Measurements from ENCODE around the gene MIPOL1. TPM values are rescaled to one million over a fixed set of nuclear protein-coding genes. Genes with fewer than 3 reads are reported as not detected.

The MIPOL1 gene
- total and polyA plus RNA-seq, 7 donors, result 0.77 to 5.6 (median 5.1) TPM

- ATAC-seq, result no peak
- Histone ChIP-seq H3K4me1 (no peaks in the 10 kb centered on the region), H3K4me3 (no peak overlapping the region), H3K27me3 (ENCODE audit: insufficient read depth in 3 of 3, low read length in 2 of 3) (no peaks in the 10 kb centered on the region), H3K9me3 (no peaks in the 10 kb centered on the region), H3K27ac (no peak overlapping the region), H3K36me3 (ENCODE audit: insufficient read depth in 1 of 2, low read depth in 1 of 2) (no peaks in the 10 kb centered on the region)
- no peak for TF ChIP-seq CTCF (IDR thresholded peaks at IDR 0.05)
- no peak for DNase-seq
- 85 to 90% (median 88%) methylated on average over 5 of the region's 5 CpGs for WGBS, 3 donors
- intact Hi-C loops (cut with DNase I), result no loop called here
Measured at GRCh38 chr14:37257501-37258070, 59.8 kb downstream of the MIPOL1 start.

GRCh38 chr14:37262649-37263048, 64.9 kb downstream of the MIPOL1 start:
- no peak for DNase-seq
- H3K36me3 ChIP-seq (ENCODE audit: insufficient read depth in 1 of 2, low read depth in 1 of 2), result no peaks in the 10 kb centered on the region
- no peak overlapping the region for H3K4me3 ChIP-seq
- intact Hi-C loops (cut with DNase I), result no loop called here
- no peak for TF ChIP-seq CTCF (IDR thresholded peaks at IDR 0.05)
- WGBS, 3 donors, result 55 to 66% (median 60%) methylated on average over 2 of the region's 2 CpGs
- no peak overlapping the region for H3K27ac ChIP-seq
- no peaks in the 10 kb centered on the region for H3K27me3 ChIP-seq (ENCODE audit: insufficient read depth in 3 of 3, low read length in 2 of 3)
- ATAC-seq, result no peak
- H3K9me3 ChIP-seq, result no peaks in the 10 kb centered on the region
- no peaks in the 10 kb centered on the region for H3K4me1 ChIP-seq

GRCh38 chr14:37263656-37264236, 66.0 kb downstream of the MIPOL1 start:
- Histone ChIP-seq H3K27me3 (ENCODE audit: insufficient read depth in 3 of 3, low read length in 2 of 3) (no peaks in the 10 kb centered on the region), H3K4me1 (no peaks in the 10 kb centered on the region), H3K4me3 (no peak overlapping the region), H3K27ac (no peak overlapping the region), H3K36me3 (ENCODE audit: insufficient read depth in 1 of 2, low read depth in 1 of 2) (peaks cover 0 to 6% of the 10 kb centered on the region in 2 donors), H3K9me3 (no peaks in the 10 kb centered on the region)
- ATAC-seq (no peak), DNase-seq (no peak)
- WGBS, 3 donors, result 80 to 93% (median 86%) methylated on average over 3 of the region's 3 CpGs
- intact Hi-C loops (cut with DNase I), result no loop called here
- TF ChIP-seq CTCF (IDR thresholded peaks at IDR 0.05), result no peak

GRCh38 chr14:37268788-37269187, 71.1 kb downstream of the MIPOL1 start:
- intact Hi-C loops (cut with DNase I), result no loop called here
- Histone ChIP-seq H3K9me3 (no peaks in the 10 kb centered on the region), H3K4me3 (no peak overlapping the region), H3K36me3 (ENCODE audit: insufficient read depth in 1 of 2, low read depth in 1 of 2) (peaks cover 0 to 10% of the 10 kb centered on the region in 2 donors), H3K27ac (no peak overlapping the region), H3K4me1 (no peaks in the 10 kb centered on the region), H3K27me3 (ENCODE audit: insufficient read depth in 3 of 3, low read length in 2 of 3) (no peaks in the 10 kb centered on the region)
- no peak for ATAC-seq
- TF ChIP-seq CTCF (IDR thresholded peaks at IDR 0.05), result no peak
- DNase-seq, result no peak

GRCh38 chr14:37270629-37271028, 72.9 kb downstream of the MIPOL1 start:
- H3K4me3 ChIP-seq, result no peak overlapping the region
- intact Hi-C loops (cut with DNase I), result no loop called here
- 85 to 89% (median 89%) methylated on average over 3 of the region's 3 CpGs for WGBS, 3 donors

More at GRCh38 chr14:37270629-37271028, 72.9 kb downstream of the MIPOL1 start:
- H3K27ac ChIP-seq, result no peak overlapping the region
- peaks cover 0 to 10% of the 10 kb centered on the region in 2 donors for H3K36me3 ChIP-seq (ENCODE audit: insufficient read depth in 1 of 2, low read depth in 1 of 2)
- H3K27me3 ChIP-seq (ENCODE audit: insufficient read depth in 3 of 3, low read length in 2 of 3), result no peaks in the 10 kb centered on the region
- no peaks in the 10 kb centered on the region for H3K4me1 ChIP-seq
- ATAC-seq (no peak), DNase-seq (no peak)
- no peaks in the 10 kb centered on the region for H3K9me3 ChIP-seq
- TF ChIP-seq CTCF (IDR thresholded peaks at IDR 0.05), result no peak

Measured in psoas muscle (tissue), 8 donors.